Spleen (tissue), 11 donors: ENCODE data around the gene CHD9. TPM values are rescaled to one million over a fixed set of nuclear protein-coding genes. Genes with fewer than 3 reads are reported as not detected.

Experiments used
- DNase-seq: peaks from one replicate; pipeline ENCODE4 v3.0.0-alpha.2; 2020
- H3K27ac ChIP-seq, 8 donors: fragments of 200-600 bp; sonication (generic) in 7 of 8; 1 replicate in 4 of 8; 2 replicates in 4 of 8; pipeline versions ENCODE4 v1.5.0 to v1.8.0; 2016 to 2021; ENCODE audit warnings: inconsistent platforms in 4 of 8, mild to moderate bottlenecking in 4 of 8, moderate library complexity in 1 of 8
- H3K27me3 ChIP-seq, 7 donors: fragments of 200-600 bp; sonication (generic) in 6 of 7; replicated peaks in 1 of 7; 1 replicate in 4 of 7; 2 replicates in 3 of 7; pipeline versions ENCODE4 v1.5.0 to v1.8.0; 2016 to 2021; ENCODE audit warnings: inconsistent platforms in 3 of 7, mild to moderate bottlenecking in 1 of 7
- H3K36me3 ChIP-seq, 6 donors: fragments of 200-600 bp; sonication (generic) in 5 of 6; 1 replicate in 4 of 6; 2 replicates in 2 of 6; pipeline versions ENCODE4 v1.5.0 to v1.8.0; 2016 to 2021; ENCODE audit warnings: inconsistent platforms in 2 of 6
- H3K4me1 ChIP-seq, 6 donors: fragments of 200-600 bp; sonication (generic) in 5 of 6; 1 replicate in 3 of 6; 2 replicates in 3 of 6; pipeline versions ENCODE4 v1.5.0 to v1.8.0; 2016 to 2021; ENCODE audit warnings: inconsistent platforms in 3 of 6
- H3K4me3 ChIP-seq, 8 donors: fragments of 200-600 bp; sonication (generic) in 7 of 8; 1 replicate in 4 of 8; 2 replicates in 4 of 8; pipeline versions ENCODE4 v1.5.0 to v1.8.0; 2016 to 2021; ENCODE audit warnings: inconsistent platforms in 4 of 8, mild to moderate bottlenecking in 4 of 8, moderate library complexity in 2 of 8
- H3K9me3 ChIP-seq, 8 donors: fragments of 200-600 bp; sonication (generic) in 7 of 8; 1 replicate in 4 of 8; 2 replicates in 4 of 8; pipeline versions ENCODE4 v1.5.0 to v1.8.0; 2016 to 2021; ENCODE audit warnings: inconsistent platforms in 4 of 8
- POLR2A ChIP-seq, 3 donors: fragments of 450-650 bp; IDR thresholded peaks; one replicate each; pipeline ENCODE4 v1.5.1; 2017; ENCODE audit warnings: antibody characterized with exemption in 3 of 3, mild to moderate bottlenecking in 1 of 3
- POLR2AphosphoS5 ChIP-seq, 3 donors: sonication (generic); formaldehyde crosslinking; IDR thresholded peaks; one replicate each; pipeline ENCODE4 v1.5.1; 2017; ENCODE audit warnings: antibody characterized with exemption in 3 of 3
- WGBS, 5 donors: extraction: QIAGEN DNeasy Blood & Tissue Kit in 3 of 5; methylation state at CpG; one replicate each; pipeline versions ENCODE4 v1.1.5 to v1.1.7; 2013 to 2018; 5-methylcytosine and 5-hydroxymethylcytosine counted together
- intact Hi-C: fragments of 100-400 bp; cut with DNase I; formaldehyde crosslinking; loops from one replicate; pipeline ENCODE4 v1.15.0; 2023; ENCODE audit warnings: low total_unique reads
- polyA plus RNA-seq, 3 donors: library from polyadenylated mRNA; stranded (reverse); fragments of 200-250 nt; gene quantifications; one replicate each; pipeline ENCODE4 v1.2.1, GENCODE V29; 2013
- total RNA-seq, 7 donors: library from RNA; depleted of rRNA in 3 of 7; stranded (reverse); fragments of >200 nt in 3 of 7; fragmentation: NEBNext Ultra II Directional in 4 of 7; extraction: Animal tissue kit (Norgen Biotek cat#: 25700) in 4 of 7; gene quantifications; one replicate each; pipeline versions ENCODE4 v1.1.0 to v1.2.1, GENCODE V29; 2016 to 2021
- TF ChIP-seq, protein P1 (sequence below), 11 experiments: fragments of 200-600 bp in 7 of 11; fragments of 450-650 bp in 4 of 11; sonication (generic) in 4 of 11; IDR thresholded peaks in 8 of 11; conservative IDR thresholded peaks in 3 of 11; 1 replicate in 7 of 11; 2 replicates in 4 of 11; pipeline versions ENCODE4 v1.4.0 to v1.8.0; 2016 to 2021; ENCODE audit warnings: antibody characterized with exemption in 11 of 11, inconsistent platforms in 4 of 11, mild to moderate bottlenecking in 1 of 11
- donor health status: healthy with polysubstance abuse.
- donor health status: DM: no; HTN: no; CAD: no; lungs with moderate emphysema.
- donor health status: DM: no; HTN: no; CAD: no.
- donor health status: Bipolar disorder and iron deficiency.
- donor health status: healthy.
- donor health status: DM: no; HTN: no; CAD: no.
- donor health status: DM: yes; HTN: yes; CAD: no.

CHD9 gene
- total and polyA plus RNA-seq, 10 donors: 16.7 to 93.3 (median 76.0) TPM

DNA sequence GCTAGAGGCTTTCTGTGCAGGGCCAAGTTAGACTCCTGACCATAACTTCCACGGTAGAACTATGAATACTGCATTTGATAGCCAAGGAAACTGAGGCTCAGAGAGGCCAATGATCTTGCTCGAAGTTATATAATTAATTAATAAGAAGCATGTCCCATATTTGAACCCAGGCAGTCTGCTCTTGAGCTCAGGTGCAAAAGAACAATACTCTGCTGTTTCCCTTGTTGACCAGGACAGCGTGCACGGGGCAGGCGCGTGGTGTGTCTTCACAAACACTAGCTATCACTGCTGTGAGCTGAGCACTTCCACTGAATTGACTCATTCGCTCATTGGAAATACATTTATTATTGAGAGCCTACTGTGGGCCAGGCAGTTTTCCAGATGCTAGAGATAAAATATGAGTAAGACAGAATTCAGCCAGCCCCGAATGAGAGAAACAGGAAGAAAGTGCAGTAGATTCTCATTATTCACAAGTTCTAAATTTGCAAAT lies 1.6 kb downstream of the CHD9 start:
- Histone ChIP-seq H3K27me3 (no peaks in the 10 kb centered on the region), H3K4me1 (peaks cover 28 to 76% (median 61%) of the 10 kb centered on the region in 6 donors), H3K36me3 (no peaks in the 10 kb centered on the region), H3K9me3 (no peaks in the 10 kb centered on the region), H3K4me3 (peak overlapping the region in 3 of 8 donors; percentile 62 to 79 (median 65)), H3K27ac (peak overlapping the region in 6 of 8 donors; percentile 24 to 90 (median 88))
- intact Hi-C loops: loop anchor here (10.0 kb wide), 4 partner anchors 78 to 228 kb away; no protein-coding TSS in a partner anchor
- 79 to 87% (median 83%) methylated on average over 8 of the region's 8 CpGs for WGBS, 5 donors
- DNase-seq: no peak
- TF ChIP-seq, protein P1, sequence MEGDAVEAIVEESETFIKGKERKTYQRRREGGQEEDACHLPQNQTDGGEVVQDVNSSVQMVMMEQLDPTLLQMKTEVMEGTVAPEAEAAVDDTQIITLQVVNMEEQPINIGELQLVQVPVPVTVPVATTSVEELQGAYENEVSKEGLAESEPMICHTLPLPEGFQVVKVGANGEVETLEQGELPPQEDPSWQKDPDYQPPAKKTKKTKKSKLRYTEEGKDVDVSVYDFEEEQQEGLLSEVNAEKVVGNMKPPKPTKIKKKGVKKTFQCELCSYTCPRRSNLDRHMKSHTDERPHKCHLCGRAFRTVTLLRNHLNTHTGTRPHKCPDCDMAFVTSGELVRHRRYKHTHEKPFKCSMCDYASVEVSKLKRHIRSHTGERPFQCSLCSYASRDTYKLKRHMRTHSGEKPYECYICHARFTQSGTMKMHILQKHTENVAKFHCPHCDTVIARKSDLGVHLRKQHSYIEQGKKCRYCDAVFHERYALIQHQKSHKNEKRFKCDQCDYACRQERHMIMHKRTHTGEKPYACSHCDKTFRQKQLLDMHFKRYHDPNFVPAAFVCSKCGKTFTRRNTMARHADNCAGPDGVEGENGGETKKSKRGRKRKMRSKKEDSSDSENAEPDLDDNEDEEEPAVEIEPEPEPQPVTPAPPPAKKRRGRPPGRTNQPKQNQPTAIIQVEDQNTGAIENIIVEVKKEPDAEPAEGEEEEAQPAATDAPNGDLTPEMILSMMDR (IDR thresholded peaks at IDR 0.05 in 8 of 11, conservative IDR thresholded peaks at IDR 0.05 in 3 of 11): no peak
- TF ChIP-seq POLR2A (IDR thresholded peaks at IDR 0.05): no peak
- TF ChIP-seq POLR2AphosphoS5 (IDR thresholded peaks at IDR 0.05): no peak

- peaks cover 35 to 88% (median 73%) of the 10 kb centered on the region in 6 donors for H3K4me1 ChIP-seq
Measured at GRCh38 chr16:53057658-53058057, 2.9 kb downstream of the CHD9 start.

GRCh38 chr16:53058441-53058840 lies 3.6 kb downstream of the CHD9 start:
- intact Hi-C loops: loop anchor here (10.0 kb wide), 4 partner anchors 76 to 226 kb away; no protein-coding TSS in a partner anchor
- WGBS, 5 donors: 65 to 88% (median 75%) methylated on average over 5 of the region's 5 CpGs
- Histone ChIP-seq H3K36me3 (no peaks in the 10 kb centered on the region), H3K27ac (peak overlapping the region in 3 of 8 donors; percentile 39 to 90 (median 54)), H3K4me1 (peaks cover 35 to 96% (median 79%) of the 10 kb centered on the region in 6 donors), H3K27me3 (no peaks in the 10 kb centered on the region), H3K4me3 (no peak overlapping the region), H3K9me3 (no peaks in the 10 kb centered on the region)
- no peak for DNase-seq
- TF ChIP-seq POLR2AphosphoS5 (IDR thresholded peaks at IDR 0.05) (no peak), POLR2A (IDR thresholded peaks at IDR 0.05) (no peak)
- TF ChIP-seq, protein P1 (IDR thresholded peaks at IDR 0.05 in 8 of 11, conservative IDR thresholded peaks at IDR 0.05 in 3 of 11): no peak

More at GRCh38 chr16:53057658-53058057, 2.9 kb downstream of the CHD9 start:
- intact Hi-C loops: loop anchor here (10.0 kb wide), 4 partner anchors 77 to 227 kb away; no protein-coding TSS in a partner anchor
- no peak for DNase-seq
- Histone ChIP-seq H3K9me3 (no peaks in the 10 kb centered on the region), H3K27ac (peak overlapping the region in 2 of 8 donors; percentile 54 to 90), H3K36me3 (no peaks in the 10 kb centered on the region), H3K4me3 (no peak overlapping the region), H3K27me3 (no peaks in the 10 kb centered on the region)
- TF ChIP-seq POLR2AphosphoS5 (IDR thresholded peaks at IDR 0.05) (no peak), POLR2A (IDR thresholded peaks at IDR 0.05) (no peak)
- TF ChIP-seq, protein P1 (IDR thresholded peaks at IDR 0.05 in 8 of 11, conservative IDR thresholded peaks at IDR 0.05 in 3 of 11): no peak
- 79 to 94% (median 85%) methylated on average over 8 of the region's 8 CpGs for WGBS, 5 donors

DNA sequence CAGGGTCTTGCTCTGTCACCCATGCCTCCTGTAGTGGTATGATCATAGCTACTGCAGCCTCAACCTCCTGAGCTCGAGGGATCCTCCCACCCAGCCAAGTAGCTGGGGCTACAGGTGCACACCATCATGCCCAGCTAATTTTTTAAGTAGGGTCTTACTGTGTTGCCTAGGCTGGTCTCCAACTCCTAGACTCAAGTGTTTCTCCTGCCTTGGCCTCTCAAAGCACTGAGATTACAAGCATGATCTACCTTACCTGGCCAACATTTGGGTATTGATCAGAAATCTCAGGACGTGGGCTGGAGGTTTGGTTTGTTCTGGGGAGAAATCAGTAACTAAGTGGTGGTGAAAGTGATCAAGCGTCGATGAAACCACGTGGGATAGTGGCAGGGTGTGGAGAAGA lies 4.1 kb downstream of the CHD9 start:
- Histone ChIP-seq H3K27ac (peak overlapping the region in 3 of 8 donors; percentile 39 to 90 (median 54)), H3K4me3 (no peak overlapping the region), H3K27me3 (no peaks in the 10 kb centered on the region), H3K9me3 (no peaks in the 10 kb centered on the region), H3K36me3 (no peaks in the 10 kb centered on the region), H3K4me1 (peaks cover 37 to 100% (median 81%) of the 10 kb centered on the region in 6 donors)
- TF ChIP-seq POLR2AphosphoS5 (IDR thresholded peaks at IDR 0.05) (no peak), POLR2A (IDR thresholded peaks at IDR 0.05) (no peak)
- TF ChIP-seq, protein P1 (IDR thresholded peaks at IDR 0.05 in 8 of 11, conservative IDR thresholded peaks at IDR 0.05 in 3 of 11): no peak
- WGBS, 5 donors: 75 to 83% (median 78%) methylated on average over 5 of the region's 5 CpGs
- no peak for DNase-seq
- intact Hi-C loops: loop anchor here (10.0 kb wide), 4 partner anchors 76 to 226 kb away; no protein-coding TSS in a partner anchor
